SU-DHL-6 (cell line): ENCODE data around the gene SLC16A10.

Experiments used
- EZH2phosphoT487 ChIP-seq: fragments of 200-600 bp; sonication (generic), shearing (Covaris generic); conservative IDR thresholded peaks from 2 replicates; pipeline ENCODE4 v1.6.1; 2018; ENCODE audit warnings: mild to moderate bottlenecking, antibody characterized with exemption, low read length, moderate library complexity, mixed read lengths
- TF ChIP-seq, protein P1 (sequence below): fragments of 200-600 bp; sonication (generic); IDR thresholded peaks from one replicate; pipeline ENCODE4 v1.5.1; 2017; ENCODE audit warnings: antibody characterized with exemption, mild to moderate bottlenecking, low read length, moderate library complexity; ENCODE audit not compliant: insufficient read depth, poor library complexity, severe bottlenecking

DNA sequence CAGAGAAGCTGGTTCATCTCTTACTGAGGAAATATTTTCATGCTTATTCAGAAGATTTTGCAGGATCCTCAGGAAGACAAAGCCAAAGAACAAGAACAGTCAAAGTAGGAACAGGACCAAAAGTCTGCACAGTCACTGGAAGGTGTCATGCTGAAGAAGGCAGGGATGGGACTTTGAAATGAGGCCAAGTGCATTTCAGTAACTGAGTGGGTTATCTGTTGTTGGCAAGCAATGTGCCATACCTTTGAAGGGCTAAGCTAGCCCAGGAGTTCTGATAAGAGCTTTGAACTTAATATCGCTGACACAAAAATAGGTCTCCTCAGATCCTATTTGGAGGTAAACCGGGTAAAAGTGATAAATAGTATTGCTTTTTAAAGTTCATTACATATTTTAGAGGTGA is 31.5 kb downstream of the SLC16A10 start:
- TF ChIP-seq, protein P1, sequence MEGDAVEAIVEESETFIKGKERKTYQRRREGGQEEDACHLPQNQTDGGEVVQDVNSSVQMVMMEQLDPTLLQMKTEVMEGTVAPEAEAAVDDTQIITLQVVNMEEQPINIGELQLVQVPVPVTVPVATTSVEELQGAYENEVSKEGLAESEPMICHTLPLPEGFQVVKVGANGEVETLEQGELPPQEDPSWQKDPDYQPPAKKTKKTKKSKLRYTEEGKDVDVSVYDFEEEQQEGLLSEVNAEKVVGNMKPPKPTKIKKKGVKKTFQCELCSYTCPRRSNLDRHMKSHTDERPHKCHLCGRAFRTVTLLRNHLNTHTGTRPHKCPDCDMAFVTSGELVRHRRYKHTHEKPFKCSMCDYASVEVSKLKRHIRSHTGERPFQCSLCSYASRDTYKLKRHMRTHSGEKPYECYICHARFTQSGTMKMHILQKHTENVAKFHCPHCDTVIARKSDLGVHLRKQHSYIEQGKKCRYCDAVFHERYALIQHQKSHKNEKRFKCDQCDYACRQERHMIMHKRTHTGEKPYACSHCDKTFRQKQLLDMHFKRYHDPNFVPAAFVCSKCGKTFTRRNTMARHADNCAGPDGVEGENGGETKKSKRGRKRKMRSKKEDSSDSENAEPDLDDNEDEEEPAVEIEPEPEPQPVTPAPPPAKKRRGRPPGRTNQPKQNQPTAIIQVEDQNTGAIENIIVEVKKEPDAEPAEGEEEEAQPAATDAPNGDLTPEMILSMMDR = no peak
- no peak for TF ChIP-seq EZH2phosphoT487
